Neural cell (in vitro differentiated cells): ENCODE measurements around the gene LURAP1L. TPM values are rescaled to one million over a fixed set of nuclear protein-coding genes. Genes with fewer than 3 reads are reported as not detected.

ENCODE experiments used
- H2AFZ ChIP-seq: fragments of 200-600, 300-800 bp; sonication (generic), shearing (Covaris generic); 2 replicates; pipeline ENCODE4 v1.6.0; 2014; ENCODE audit warnings: low read depth, mild to moderate bottlenecking, antibody characterized with exemption, low read length, moderate library complexity
- H3F3A ChIP-seq: fragments of 200-600 bp; shearing (Covaris generic); 2 replicates; pipeline ENCODE4 v1.6.1; 2016; ENCODE audit warnings: mild to moderate bottlenecking, moderate library complexity, mixed read lengths, antibody characterized with exemption, low read length; ENCODE audit not compliant: insufficient read depth, poor library complexity, severe bottlenecking
- H3K27ac ChIP-seq: fragments of 200-600, 300-800 bp; sonication (generic), shearing (Covaris generic); 2 replicates; pipeline ENCODE4 v1.5.1; 2014; ENCODE audit warnings: mild to moderate bottlenecking, low read length, moderate library complexity
- H3K27me3 ChIP-seq: fragments of 300-800, 200-600 bp; sonication (generic), shearing (Covaris generic); 2 replicates; pipeline ENCODE4 v1.6.0; 2014; ENCODE audit warnings: mild to moderate bottlenecking, low read depth, low read length, moderate library complexity; ENCODE audit not compliant: insufficient read depth
- H3K36me3 ChIP-seq: fragments of 300-800, 200-600 bp; sonication (generic), shearing (Covaris generic); 2 replicates; pipeline ENCODE4 v1.5.1; 2014; ENCODE audit warnings: mild to moderate bottlenecking, antibody characterized with exemption, low read length, moderate library complexity; ENCODE audit not compliant: insufficient read depth
- H3K4me2 ChIP-seq: fragments of 300-800, 200-600 bp; sonication (generic), shearing (Covaris generic); 2 replicates; pipeline ENCODE4 v1.6.0; 2014; ENCODE audit warnings: mild to moderate bottlenecking, low read length
- H3K4me3 ChIP-seq: fragments of 300-800, 200-600 bp; sonication (generic), shearing (Covaris generic); 2 replicates; pipeline ENCODE4 v1.5.1; 2014; ENCODE audit warnings: mild to moderate bottlenecking, low read length, moderate library complexity
- H3K79me2 ChIP-seq: fragments of 200-600 bp; shearing (Covaris generic); replicated peaks from 2 replicates; pipeline ENCODE4 v1.6.0; 2014; ENCODE audit warnings: mild to moderate bottlenecking, low read length, moderate library complexity; ENCODE audit not compliant: insufficient read depth
- H3K9ac ChIP-seq: fragments of 300-800, 200-600 bp; sonication (generic), shearing (Covaris generic); 2 replicates; pipeline ENCODE4 v1.6.1; 2016; ENCODE audit warnings: mild to moderate bottlenecking, low read length, mixed read lengths
- H3K9me2 ChIP-seq: fragments of 200-600 bp; shearing (Covaris generic); 2 replicates; pipeline ENCODE4 v1.6.1; 2016; ENCODE audit warnings: mild to moderate bottlenecking, low read length, mixed read lengths; ENCODE audit not compliant: insufficient read depth
- H3K9me3 ChIP-seq: fragments of 200-600, 300-800 bp; sonication (generic), shearing (Covaris generic); 2 replicates; pipeline ENCODE4 v1.6.1; 2016; ENCODE audit warnings: mild to moderate bottlenecking, mixed run types, low read length, moderate library complexity, mixed read lengths
- H4K20me1 ChIP-seq: fragments of 200-600 bp; shearing (Covaris generic); 2 replicates; pipeline ENCODE4 v1.6.1; 2016; ENCODE audit warnings: mild to moderate bottlenecking, mixed run types; ENCODE audit not compliant: insufficient read depth
- EP300 ChIP-seq: fragments of 450-650 bp; conservative IDR thresholded peaks from 2 replicates; pipeline ENCODE4 v1.6.1; 2014; ENCODE audit warnings: antibody characterized with exemption, mild to moderate bottlenecking, moderate library complexity; ENCODE audit not compliant: poor library complexity, severe bottlenecking
- EZH2 ChIP-seq: fragments of 200-600, 300-800 bp; shearing (Covaris generic), sonication (generic); IDR thresholded peaks from 2 replicates; pipeline ENCODE4 v1.6.1; 2014; ENCODE audit warnings: antibody characterized with exemption, low read length, borderline replicate concordance, mild to moderate bottlenecking; ENCODE audit not compliant: insufficient read depth, poor library complexity, severe bottlenecking
- MXI1 ChIP-seq: fragments of 450-650 bp; conservative IDR thresholded peaks from 2 replicates; pipeline ENCODE4 v1.6.1; 2014; ENCODE audit warnings: antibody characterized with exemption, mild to moderate bottlenecking; ENCODE audit not compliant: poor library complexity, severe bottlenecking
- POLR2AphosphoS5 ChIP-seq: IDR thresholded peaks from 2 replicates; pipeline ENCODE4 v1.6.1; 2012
- RAD21 ChIP-seq: fragments of 450-650 bp; conservative IDR thresholded peaks from 2 replicates; pipeline ENCODE4 v1.6.1; 2014; ENCODE audit warnings: antibody characterized with exemption, mild to moderate bottlenecking, moderate library complexity
- REST ChIP-seq: IDR thresholded peaks from 2 replicates; pipeline ENCODE4 v1.6.1; 2012; ENCODE audit warnings: borderline replicate concordance
- SMC3 ChIP-seq: fragments of 450-650 bp; conservative IDR thresholded peaks from 2 replicates; pipeline ENCODE4 v1.6.1; 2014; ENCODE audit warnings: antibody characterized with exemption, mild to moderate bottlenecking, moderate library complexity; ENCODE audit not compliant: poor library complexity
- TAF1 ChIP-seq: IDR thresholded peaks from 2 replicates; pipeline ENCODE4 v1.6.1; 2012; ENCODE audit warnings: low read depth
- polyA plus RNA-seq: library from polyadenylated mRNA; depleted of rRNA; stranded (reverse); fragments of >200 nt; gene quantifications from 2 replicates; pipeline ENCODE4 v1.2.3, GENCODE V29; 2014
- TF ChIP-seq, protein P1 (sequence below): fragments of 450-650 bp; IDR thresholded peaks from 2 replicates; pipeline ENCODE4 v1.5.1; 2014; ENCODE audit warnings: antibody characterized with exemption, mild to moderate bottlenecking, moderate library complexity; ENCODE audit not compliant: poor library complexity, severe bottlenecking

The LURAP1L gene
- polyA plus RNA-seq, 1 donor from 2014 or later = 0.59 TPM

DNA sequence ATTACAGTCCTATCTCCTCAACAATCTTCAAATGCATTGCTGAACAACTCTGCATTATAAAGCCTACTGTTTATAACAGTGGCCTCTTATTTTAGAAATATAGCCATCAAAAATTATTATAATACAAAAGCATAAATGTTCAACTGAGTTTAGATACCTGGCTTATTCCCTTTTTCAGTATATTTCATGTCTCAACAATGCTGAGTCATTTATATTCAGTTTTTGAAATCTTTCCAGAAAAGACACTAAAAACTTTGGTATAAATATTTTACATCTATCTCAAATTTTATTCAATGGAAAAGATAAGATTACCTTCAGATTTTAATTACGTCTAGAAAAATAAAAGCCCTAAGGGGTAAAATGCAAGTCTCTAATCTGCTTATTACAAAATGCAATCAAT lies 37.9 kb downstream of the LURAP1L start:
- Histone ChIP-seq H3K36me3 (no peaks in the 10 kb centered on the region), H3K79me2 (no peaks in the 10 kb centered on the region), H3K9ac (no peak overlapping the region), H3K4me3 (no peak overlapping the region), H3K9me2 (no peaks in the 10 kb centered on the region), H3K27me3 (no peaks in the 10 kb centered on the region), H3K27ac (no peak overlapping the region), H4K20me1 (no peaks in the 10 kb centered on the region), H3K9me3 (no peaks in the 10 kb centered on the region), H3F3A (no peaks in the 10 kb centered on the region), H2AFZ (no peak overlapping the region), H3K4me2 (no peak overlapping the region)
- TF ChIP-seq POLR2AphosphoS5 (no peak), EP300 (no peak), RAD21 (no peak), TAF1 (no peak), EZH2 (no peak), MXI1 (no peak), SMC3 (no peak), REST (no peak)
- TF ChIP-seq, protein P1, sequence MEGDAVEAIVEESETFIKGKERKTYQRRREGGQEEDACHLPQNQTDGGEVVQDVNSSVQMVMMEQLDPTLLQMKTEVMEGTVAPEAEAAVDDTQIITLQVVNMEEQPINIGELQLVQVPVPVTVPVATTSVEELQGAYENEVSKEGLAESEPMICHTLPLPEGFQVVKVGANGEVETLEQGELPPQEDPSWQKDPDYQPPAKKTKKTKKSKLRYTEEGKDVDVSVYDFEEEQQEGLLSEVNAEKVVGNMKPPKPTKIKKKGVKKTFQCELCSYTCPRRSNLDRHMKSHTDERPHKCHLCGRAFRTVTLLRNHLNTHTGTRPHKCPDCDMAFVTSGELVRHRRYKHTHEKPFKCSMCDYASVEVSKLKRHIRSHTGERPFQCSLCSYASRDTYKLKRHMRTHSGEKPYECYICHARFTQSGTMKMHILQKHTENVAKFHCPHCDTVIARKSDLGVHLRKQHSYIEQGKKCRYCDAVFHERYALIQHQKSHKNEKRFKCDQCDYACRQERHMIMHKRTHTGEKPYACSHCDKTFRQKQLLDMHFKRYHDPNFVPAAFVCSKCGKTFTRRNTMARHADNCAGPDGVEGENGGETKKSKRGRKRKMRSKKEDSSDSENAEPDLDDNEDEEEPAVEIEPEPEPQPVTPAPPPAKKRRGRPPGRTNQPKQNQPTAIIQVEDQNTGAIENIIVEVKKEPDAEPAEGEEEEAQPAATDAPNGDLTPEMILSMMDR = no peak

GRCh38 chr9:12813533-12813932 lies 38.7 kb downstream of the LURAP1L start:
- Histone ChIP-seq H3K79me2 (no peaks in the 10 kb centered on the region), H3K9ac (no peak overlapping the region), H3K27ac (no peak overlapping the region)

More at GRCh38 chr9:12813533-12813932, 38.7 kb downstream of the LURAP1L start:
- H3K4me3 ChIP-seq = no peak overlapping the region
- no peak overlapping the region for H2AFZ ChIP-seq
- H4K20me1 ChIP-seq = no peaks in the 10 kb centered on the region
- H3K4me2 ChIP-seq = no peak overlapping the region
- no peaks in the 10 kb centered on the region for H3K27me3 ChIP-seq
- H3K36me3 ChIP-seq = no peaks in the 10 kb centered on the region
- H3F3A ChIP-seq = no peaks in the 10 kb centered on the region
- no peaks in the 10 kb centered on the region for H3K9me2 ChIP-seq
- H3K9me3 ChIP-seq = no peaks in the 10 kb centered on the region
- TF ChIP-seq REST (no peak), EP300 (no peak), EZH2 (no peak), TAF1 (no peak), RAD21 (no peak), MXI1 (no peak), SMC3 (no peak), POLR2AphosphoS5 (no peak)
- TF ChIP-seq, protein P1 = no peak
